ENCODE measurements around the gene ATP10A. TPM values are rescaled to one million over a fixed set of nuclear protein-coding genes. Genes with fewer than 3 reads are reported as not detected.
A peak's percentile ranks its signal among the peaks of the same experiment; 100 is the strongest.

The ATP10A gene
- total RNA-seq, 1 experiment from 2014 or later, result 3.9 TPM

DNA sequence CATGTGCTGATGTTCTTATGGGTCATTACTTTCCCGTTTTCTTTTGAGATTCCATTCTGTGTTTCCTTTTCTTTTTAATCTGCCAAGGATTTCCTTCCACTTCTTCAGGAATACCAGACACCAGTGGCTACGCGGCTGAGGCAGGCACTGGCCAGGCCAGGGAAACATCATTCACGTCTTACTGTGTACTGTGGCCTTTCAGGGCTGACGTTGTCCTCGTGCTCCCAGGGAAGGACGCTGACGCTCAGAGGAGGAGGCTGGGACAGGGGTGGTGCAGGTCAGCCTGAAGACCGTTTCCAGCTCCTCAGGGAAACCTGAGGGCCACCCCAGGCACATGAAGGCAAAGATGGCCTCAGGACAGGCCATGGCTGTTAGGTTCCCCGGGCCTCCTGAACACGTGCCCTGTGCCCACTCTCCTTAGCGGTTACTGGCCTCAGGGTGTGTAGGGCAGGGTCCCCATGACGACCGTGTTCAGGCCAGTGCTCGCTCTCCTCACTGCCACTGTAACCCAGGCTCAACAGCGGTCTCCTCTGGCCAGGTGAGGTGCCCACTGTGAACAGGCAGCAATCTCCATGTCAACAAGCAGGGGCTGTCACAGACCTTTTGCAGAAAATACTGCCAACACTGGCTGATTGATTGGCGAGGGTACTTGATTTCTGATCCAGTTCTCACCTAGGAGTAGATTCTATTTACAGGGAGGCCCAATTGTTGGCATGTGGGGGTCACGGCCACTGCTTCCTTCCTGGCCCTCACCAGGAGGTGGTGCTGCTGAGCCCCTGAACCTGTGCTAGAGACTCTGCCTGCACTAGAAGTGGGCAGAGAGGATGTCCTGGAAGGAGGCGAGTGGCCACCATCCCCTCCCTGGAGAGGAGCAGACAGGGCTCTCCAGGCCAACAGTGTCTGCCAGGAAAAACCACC lies 169.5 kb downstream of the ATP10A start:
- Mint-ChIP-seq H3K4me1 (peaks cover 45 to 47% of the 10 kb centered on the region in 2 experiments), H3K27me3 (ENCODE audit: low read depth) (peaks cover 6% of the 10 kb centered on the region), H3K9me3 (no peaks in the 10 kb centered on the region), H3K27ac (peak overlapping the region in 1 of 3 experiments; percentile 86; a peak in 1 of 7 replicates), H3K36me3 (ENCODE audit: insufficient read depth in 1 of 3, low read depth in 3 of 3) (no peaks in the 10 kb centered on the region; a peak in 2 of 7 replicates), H3K4me3 (no peak overlapping the region)
- peak; percentile 74 for DNase-seq
- Histone ChIP-seq H3K9me3 (ENCODE audit: control insufficient read depth, low read depth, low read length) (no peaks in the 10 kb centered on the region), H2BK5ac (ENCODE audit: insufficient read length, low read length) (no peak overlapping the region), H3K4me2 (ENCODE audit: insufficient read depth, insufficient read length, low read length) (no peak overlapping the region), H4K91ac (ENCODE audit: insufficient read length, low read depth, low read length) (no peak overlapping the region), H3K18ac (ENCODE audit: insufficient read length, low read depth, low read length) (no peak overlapping the region), H3K23ac (ENCODE audit: insufficient read length, low read depth, low read length) (no peak overlapping the region), H3K4me1 (ENCODE audit: insufficient read depth, low read length) (peaks cover 5% of the 10 kb centered on the region; the same call in 1 of the 2 replicates), H3K79me2 (ENCODE audit: insufficient read depth, low read length) (no peaks in the 10 kb centered on the region), H3K4ac (ENCODE audit: low read depth, low read length) (no peak overlapping the region), H4K20me1 (ENCODE audit: control insufficient read depth, insufficient read depth, insufficient read length) (peaks cover 3% of the 10 kb centered on the region), H2BK120ac (ENCODE audit: low read depth, low read length, poor library complexity, severe bottlenecking) (no peak overlapping the region), H3K23me2 (ENCODE audit: insufficient read length, low read depth, low read length, poor library complexity, severe bottlenecking) (no peaks in the 10 kb centered on the region), H2AFZ (ENCODE audit: low read length) (no peak overlapping the region), H4K8ac (replicated peaks; ENCODE audit: insufficient read length, low read depth, low read length) (no peak overlapping the region), H3K79me1 (ENCODE audit: insufficient read depth, low read depth, low read length, poor library complexity, severe bottlenecking) (no peaks in the 10 kb centered on the region), H2BK12ac (ENCODE audit: insufficient read length, low read depth, low read length) (no peak overlapping the region), H3K27ac (ENCODE audit: insufficient read length, low read depth, low read length) (no peak overlapping the region), H2BK15ac (ENCODE audit: low read depth, low read length) (no peak overlapping the region), H3K56ac (ENCODE audit: insufficient read length, low read depth, low read length) (no peak overlapping the region), H3K9ac (ENCODE audit: extremely low read depth, insufficient read length, low read length) (no peak overlapping the region), H2BK20ac (ENCODE audit: low read depth, low read length, poor library complexity, severe bottlenecking) (no peak overlapping the region), H3K27me3 (ENCODE audit: insufficient read depth, low read length) (no peaks in the 10 kb centered on the region), H4K5ac (ENCODE audit: insufficient read length, low read depth, low read length) (no peak overlapping the region), H2AK5ac (ENCODE audit: insufficient read length, low read length) (no peak overlapping the region), H3K14ac (ENCODE audit: insufficient read depth, low read length) (no peak overlapping the region), H3T11ph (ENCODE audit: low read length) (no peak overlapping the region)
- TF ChIP-seq, protein P1, sequence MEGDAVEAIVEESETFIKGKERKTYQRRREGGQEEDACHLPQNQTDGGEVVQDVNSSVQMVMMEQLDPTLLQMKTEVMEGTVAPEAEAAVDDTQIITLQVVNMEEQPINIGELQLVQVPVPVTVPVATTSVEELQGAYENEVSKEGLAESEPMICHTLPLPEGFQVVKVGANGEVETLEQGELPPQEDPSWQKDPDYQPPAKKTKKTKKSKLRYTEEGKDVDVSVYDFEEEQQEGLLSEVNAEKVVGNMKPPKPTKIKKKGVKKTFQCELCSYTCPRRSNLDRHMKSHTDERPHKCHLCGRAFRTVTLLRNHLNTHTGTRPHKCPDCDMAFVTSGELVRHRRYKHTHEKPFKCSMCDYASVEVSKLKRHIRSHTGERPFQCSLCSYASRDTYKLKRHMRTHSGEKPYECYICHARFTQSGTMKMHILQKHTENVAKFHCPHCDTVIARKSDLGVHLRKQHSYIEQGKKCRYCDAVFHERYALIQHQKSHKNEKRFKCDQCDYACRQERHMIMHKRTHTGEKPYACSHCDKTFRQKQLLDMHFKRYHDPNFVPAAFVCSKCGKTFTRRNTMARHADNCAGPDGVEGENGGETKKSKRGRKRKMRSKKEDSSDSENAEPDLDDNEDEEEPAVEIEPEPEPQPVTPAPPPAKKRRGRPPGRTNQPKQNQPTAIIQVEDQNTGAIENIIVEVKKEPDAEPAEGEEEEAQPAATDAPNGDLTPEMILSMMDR (conservative IDR thresholded peaks at IDR 0.05), result peak; percentile 84
- no CpG with 5 or more reads among the region's 19 CpGs for WGBS (ENCODE audit: extremely low coverage, insufficient read length, low lambda C conversion rate)
